Heart right ventricle (tissue), 16 donors: ENCODE measurements around the gene LSAMP. TPM values are rescaled to one million over a fixed set of nuclear protein-coding genes. Genes with fewer than 3 reads are reported as not detected.

Experiments used
- ATAC-seq, 8 donors: fragments of 200-7000 bp; cut with Tn5 transposase; one replicate each; pipeline ENCODE4 v1.9.1; 2020; ENCODE audit warnings: mild to moderate bottlenecking in 8 of 8, moderate library complexity in 8 of 8, moderate number of reproducible peaks in 1 of 8
- DNase-seq, 2 donors: peaks; one replicate each; pipeline ENCODE4 v3.0.0-alpha.2; 2020
- H3K27ac ChIP-seq, 10 donors: fragments of 200-600 bp; sonication (generic) in 2 of 10; one replicate each; pipeline versions ENCODE4 v1.5.0 to v1.8.0; 2020 to 2022; ENCODE audit warnings: mild to moderate bottlenecking in 3 of 10
- H3K27me3 ChIP-seq, 7 donors: fragments of 200-600 bp; one replicate each; pipeline ENCODE4 v1.8.0; 2021 to 2022; ENCODE audit warnings: mild to moderate bottlenecking in 2 of 7
- H3K36me3 ChIP-seq, 9 donors: fragments of 200-600 bp; sonication (generic) in 1 of 9; one replicate each; pipeline versions ENCODE4 v1.5.0 to v1.8.0; 2020 to 2022; ENCODE audit warnings: mild to moderate bottlenecking in 2 of 9
- H3K4me1 ChIP-seq, 9 donors: fragments of 200-600 bp; sonication (generic) in 1 of 9; one replicate each; pipeline versions ENCODE4 v1.5.0 to v1.8.0; 2020 to 2022; ENCODE audit warnings: mild to moderate bottlenecking in 4 of 9
- H3K4me3 ChIP-seq, 10 donors: fragments of 200-600 bp; sonication (generic) in 2 of 10; one replicate each; pipeline versions ENCODE4 v1.5.0 to v1.8.0; 2020 to 2022; ENCODE audit warnings: mild to moderate bottlenecking in 7 of 10, moderate library complexity in 2 of 10
- H3K9me3 ChIP-seq, 11 donors: fragments of 200-600 bp in 10 of 11; sonication (generic) in 2 of 11; one replicate each; pipeline versions ENCODE4 v1.5.0 to v1.8.0; 2013 to 2022; ENCODE audit warnings: mild to moderate bottlenecking in 2 of 11, control low read depth in 1 of 11, moderate library complexity in 1 of 11
- WGBS, 2 donors: extraction: QIAGEN DNeasy Blood & Tissue Kit; methylation state at CpG; one replicate each; pipeline ENCODE4 v1.1.7; 2013; ENCODE audit warnings: inconsistent platforms in 1 of 2; 5-methylcytosine and 5-hydroxymethylcytosine counted together
- intact Hi-C, 10 donors: fragments of 100-400 bp; cut with DNase I; formaldehyde crosslinking; loops; one replicate each; pipeline versions ENCODE4 v1.11.1 to v1.14.2; 2022
- polyA plus RNA-seq, 2 donors: library from polyadenylated mRNA; stranded (reverse); fragments of 200-250 nt; gene quantifications; one replicate each; pipeline ENCODE4 v1.2.3, GENCODE V29; 2013
- total RNA-seq, 10 donors: library from RNA; stranded (reverse); fragmentation: NEBNext Ultra II Directional in 3 of 10; extraction: Animal tissue kit (Norgen Biotek cat#: 25700) in 3 of 10; gene quantifications; one replicate each; pipeline versions ENCODE4 v1.2.1 to v1.2.4, GENCODE V29; 2021 to 2023
- TF ChIP-seq, protein P1 (sequence below), 9 donors: fragments of 200-600 bp; sonication (generic) in 2 of 9; IDR thresholded peaks; one replicate each; pipeline versions ENCODE4 v1.5.0 to v1.8.0; 2021 to 2022; ENCODE audit warnings: antibody characterized with exemption in 9 of 9, mild to moderate bottlenecking in 5 of 9, moderate library complexity in 1 of 9
- donor health status: Arrhythmogenic right ventricular cardiomyopathy.
- donor health status: ischemic (EF 13 %, LVEDD 7.1; RV severe dilation, severe dysfunction).
- donor health status: healthy with polysubstance abuse.
- donor health status: DM: no; HTN: yes; CAD: no.
- donor health status: DM: no; HTN: no; CAD: no.
- donor health status: ischemic (EF 25% LVEDD 6.9; RV normal size, moderate dysfunction).
- donor health status: ischemic (EF 25% LVEDD 5.7; RV mildly dilated, moderate dysfunction).
- donor health status: healthy.
- donor health status: DM: yes; HTN: yes; CAD: no.
- donor health status: Ischemic cardiomyopathy.
- donor health status: ischemic (EF 35%, LVEDD 5.7; RV mildly dilated, moderate dysfunction).
- donor health status: nonischemic (EF 11% LVEDD 7.7; RV severe dilation, severe dysfunction).
- donor health status: DM: yes; HTN: yes; CAD: no.
- donor health status: PGD.
- donor health status: ischemic (EF 29% LVEDD 5.4; RV normal size, mild dysfunction).
- donor health status: nonischemic (EF 23%, LVEDD 6.1; RV moderate dilation, normal function).

Gene LSAMP
- total and polyA plus RNA-seq, 12 donors = 0.51 to 9.0 (median 5.4) TPM

DNA sequence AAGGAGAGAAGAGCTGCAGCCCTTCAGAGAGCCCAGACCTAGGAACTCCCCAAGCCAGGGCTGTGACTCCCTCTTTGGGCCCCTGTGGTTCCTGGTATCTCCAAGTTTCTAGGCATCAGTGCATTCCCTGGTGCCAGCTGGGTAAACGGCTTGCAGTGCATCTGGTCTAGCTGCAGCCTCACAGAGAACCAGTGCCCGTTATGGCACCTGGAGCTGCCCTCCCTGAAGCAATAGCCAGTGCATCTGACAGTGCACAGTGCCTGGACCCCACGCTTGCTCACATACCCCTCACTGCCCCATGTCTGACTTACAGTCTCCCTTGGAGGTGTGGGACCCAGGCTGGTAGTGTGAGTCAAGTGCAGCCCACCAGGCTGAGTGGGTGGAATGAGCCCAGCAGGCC, 52.1 kb downstream of the LSAMP start:
- no peak overlapping the region for H3K4me3 ChIP-seq
- no peaks in the 10 kb centered on the region for H3K4me1 ChIP-seq
- peaks cover 0 to 14% (median 0%) of the 10 kb centered on the region in 11 donors for H3K9me3 ChIP-seq
- H3K27ac ChIP-seq = no peak overlapping the region
- TF ChIP-seq, protein P1, sequence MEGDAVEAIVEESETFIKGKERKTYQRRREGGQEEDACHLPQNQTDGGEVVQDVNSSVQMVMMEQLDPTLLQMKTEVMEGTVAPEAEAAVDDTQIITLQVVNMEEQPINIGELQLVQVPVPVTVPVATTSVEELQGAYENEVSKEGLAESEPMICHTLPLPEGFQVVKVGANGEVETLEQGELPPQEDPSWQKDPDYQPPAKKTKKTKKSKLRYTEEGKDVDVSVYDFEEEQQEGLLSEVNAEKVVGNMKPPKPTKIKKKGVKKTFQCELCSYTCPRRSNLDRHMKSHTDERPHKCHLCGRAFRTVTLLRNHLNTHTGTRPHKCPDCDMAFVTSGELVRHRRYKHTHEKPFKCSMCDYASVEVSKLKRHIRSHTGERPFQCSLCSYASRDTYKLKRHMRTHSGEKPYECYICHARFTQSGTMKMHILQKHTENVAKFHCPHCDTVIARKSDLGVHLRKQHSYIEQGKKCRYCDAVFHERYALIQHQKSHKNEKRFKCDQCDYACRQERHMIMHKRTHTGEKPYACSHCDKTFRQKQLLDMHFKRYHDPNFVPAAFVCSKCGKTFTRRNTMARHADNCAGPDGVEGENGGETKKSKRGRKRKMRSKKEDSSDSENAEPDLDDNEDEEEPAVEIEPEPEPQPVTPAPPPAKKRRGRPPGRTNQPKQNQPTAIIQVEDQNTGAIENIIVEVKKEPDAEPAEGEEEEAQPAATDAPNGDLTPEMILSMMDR (IDR thresholded peaks at IDR 0.05) = no peak
- H3K27me3 ChIP-seq = no peaks in the 10 kb centered on the region
- H3K36me3 ChIP-seq = no peaks in the 10 kb centered on the region
- intact Hi-C loops = no loop called here
- ATAC-seq = no peak
- no peak for DNase-seq
- WGBS, 2 donors = 82 to 88% methylated on average over 3 of the region's 3 CpGs

- H3K4me1 ChIP-seq = no peaks in the 10 kb centered on the region
- H3K36me3 ChIP-seq = no peaks in the 10 kb centered on the region
- no peak overlapping the region for H3K27ac ChIP-seq
- peaks cover 0 to 14% (median 0%) of the 10 kb centered on the region in 11 donors for H3K9me3 ChIP-seq
- H3K27me3 ChIP-seq = no peaks in the 10 kb centered on the region
- intact Hi-C loops = no loop called here
- TF ChIP-seq, protein P1 (IDR thresholded peaks at IDR 0.05) = no peak
- ATAC-seq (no peak), DNase-seq (peak in 1 of 2 donors; percentile 4)
- no peak overlapping the region for H3K4me3 ChIP-seq
- 86 to 95% methylated on average over 3 of the region's 3 CpGs for WGBS, 2 donors
These were observed 53.0 kb downstream of the LSAMP start for GRCh38 chr3:116392291-116392690.

- DNase-seq (no peak), ATAC-seq (no peak)
- TF ChIP-seq, protein P1 (IDR thresholded peaks at IDR 0.05) = no peak
- Histone ChIP-seq H3K4me1 (no peaks in the 10 kb centered on the region), H3K9me3 (peaks cover 0 to 14% (median 0%) of the 10 kb centered on the region in 11 donors), H3K36me3 (no peaks in the 10 kb centered on the region), H3K27me3 (no peaks in the 10 kb centered on the region), H3K4me3 (no peak overlapping the region), H3K27ac (no peak overlapping the region)
- 91 to 94% methylated on average over 23 of the region's 23 CpGs for WGBS, 2 donors
- intact Hi-C loops = no loop called here
These were observed 53.7 kb downstream of the LSAMP start for GRCh38 chr3:116391296-116392201.

DNA sequence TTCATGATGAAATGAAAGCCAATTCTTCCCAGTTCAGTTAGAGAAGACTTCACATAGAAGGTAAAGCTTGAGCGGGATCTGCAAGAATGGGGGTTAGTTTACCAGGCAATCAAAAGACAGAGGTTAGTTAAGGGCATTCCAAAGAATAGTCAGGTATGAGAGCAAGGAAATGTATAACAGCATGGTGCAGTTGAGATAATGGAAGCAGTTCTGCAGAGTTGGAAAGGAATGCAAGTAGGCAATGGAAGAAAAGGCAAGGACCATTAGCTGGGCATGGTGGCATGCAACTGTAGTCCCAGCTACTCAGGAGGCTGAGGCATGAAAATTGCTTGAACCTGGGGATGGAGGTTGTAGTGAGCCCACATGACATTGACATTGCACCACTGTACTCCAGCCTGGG, 55.0 kb downstream of the LSAMP start:
- H3K27me3 ChIP-seq = no peaks in the 10 kb centered on the region
- 94 to 97% methylated on average over 1 of the region's 1 CpG for WGBS, 2 donors
- no peak for DNase-seq

More for the DNA sequence above, 55.0 kb downstream of the LSAMP start:
- Histone ChIP-seq H3K4me1 (no peaks in the 10 kb centered on the region), H3K27ac (no peak overlapping the region), H3K36me3 (no peaks in the 10 kb centered on the region), H3K4me3 (no peak overlapping the region), H3K9me3 (peaks cover 0 to 14% (median 0%) of the 10 kb centered on the region in 11 donors)
- no peak for ATAC-seq
- TF ChIP-seq, protein P1 (IDR thresholded peaks at IDR 0.05) = no peak
- intact Hi-C loops = no loop called here
